ENCODE data around the gene ABR. TPM values are rescaled to one million over a fixed set of nuclear protein-coding genes. Genes with fewer than 3 reads are reported as not detected.

ABR gene
- polyA plus RNA-seq, 2 of the 4 experiments (the other 2 are of a cell fraction): 70.9 to 73.8 TPM

- no peak for TF ChIP-seq CHD4 (IDR thresholded peaks at IDR 0.05; ENCODE audit: borderline replicate concordance)
- no peak for TF ChIP-seq REST (IDR thresholded peaks at IDR 0.05)
- no peak for TF ChIP-seq FOSL2 (IDR thresholded peaks at IDR 0.05)
- TF ChIP-seq FOSL2 (CRISPR knock-in tag; IDR thresholded peaks at IDR 0.05): no peak
- no peak for TF ChIP-seq JUN (IDR thresholded peaks at IDR 0.05)
- TF ChIP-seq TP53 (CRISPR knock-in tag; IDR thresholded peaks at IDR 0.05): no peak
- TF ChIP-seq NPAS2 (CRISPR knock-in tag; IDR thresholded peaks at IDR 0.05; ENCODE audit: borderline replicate concordance): no peak
- TF ChIP-seq ZSCAN20 (CRISPR knock-in tag; IDR thresholded peaks at IDR 0.05): no peak
- no peak for TF ChIP-seq HOXA7 (CRISPR knock-in tag; IDR thresholded peaks at IDR 0.05)
- no peak for FAIRE-seq
- peak in 1 of 2 experiments; percentile 27; a peak in 1 of 6 replicates for ATAC-seq
- ChIA-PET CTCF (interaction anchor here (1.0 to 7.8 kb wide), 4 partner anchors 10 to 68 kb away, joined by 3 to 38 read pairs (median 5); no protein-coding TSS in a partner anchor), POLR2A (no interaction called here)
- DNase-seq (ENCODE audit: low read depth in 1 of 2, low spot score in 1 of 2): no peak
- Histone ChIP-seq H3K4me2 (no peak overlapping the region), H3K4me3 (no peak overlapping the region), H3K27ac (no peak overlapping the region), H3K4me1 (peaks cover 14% of the 10 kb centered on the region), H3K9me3 (no peaks in the 10 kb centered on the region)
- WGBS (ENCODE audit: missing lambda C conversion rate): 73% methylated on average over 19 of the region's 19 CpGs
Measured at GRCh38 chr17:1216217-1217088, 36.7 kb upstream of the ABR start.

- TF ChIP-seq RCOR1 (IDR thresholded peaks at IDR 0.05; ENCODE audit: low read depth, low read length): no peak
- no peaks in the 10 kb centered on the region for H3K9me3 ChIP-seq
- ATAC-seq (no peak), FAIRE-seq (no peak), DNase-seq (ENCODE audit: low read depth in 1 of 2, low spot score in 1 of 2) (no peak)
- WGBS (ENCODE audit: missing lambda C conversion rate): 58% methylated on average over 4 of the region's 4 CpGs
- POLR2A ChIA-PET: interaction anchor here (0.5 kb wide), 1 partner anchor 441 kb away, joined by 8 read pairs; no protein-coding TSS in a partner anchor
- H3K27ac ChIP-seq: peak overlapping the region in 1 of 2 experiments; percentile 51; a peak in 3 of 6 replicates
- H3K4me2 ChIP-seq: peak overlapping the region; percentile 49
- CTCF ChIA-PET: interaction anchor here (0.6 to 7.8 kb wide), 6 partner anchors 11 to 363 kb away, joined by 3 to 38 read pairs (median 4); no protein-coding TSS in a partner anchor
- peaks cover 14% of the 10 kb centered on the region for H3K4me1 ChIP-seq
- no peak overlapping the region for H3K4me3 ChIP-seq
Measured at GRCh38 chr17:1212946-1213345, 33.2 kb upstream of the ABR start.

- WGBS (ENCODE audit: missing lambda C conversion rate): 51% methylated on average over 5 of the region's 5 CpGs
- DNase-seq (ENCODE audit: low read depth in 1 of 2, low spot score in 1 of 2) (no peak), ATAC-seq (no peak), FAIRE-seq (no peak)
- ChIA-PET POLR2A (no interaction called here), CTCF (interaction anchor here (1.0 to 7.8 kb wide), 2 partner anchors 23 to 43 kb away, joined by 3 to 38 read pairs; no protein-coding TSS in a partner anchor)
- Histone ChIP-seq H3K4me3 (no peak overlapping the region), H3K4me2 (no peak overlapping the region), H3K27ac (no peak overlapping the region), H3K9me3 (no peaks in the 10 kb centered on the region), H3K4me1 (peaks cover 14% of the 10 kb centered on the region)
- TF ChIP-seq RARB (CRISPR knock-in tag; IDR thresholded peaks at IDR 0.05): no peak
- TF ChIP-seq CEBPB (IDR thresholded peaks at IDR 0.05): no peak
- no peak for TF ChIP-seq RFX5 (IDR thresholded peaks at IDR 0.05)
- TF ChIP-seq CTCF (IDR thresholded peaks at IDR 0.05): no peak
- TF ChIP-seq SREBF2 (IDR thresholded peaks at IDR 0.05): no peak
- TF ChIP-seq NFE2L2 (conservative IDR thresholded peaks at IDR 0.05; ENCODE audit: low read length): no peak
- no peak for TF ChIP-seq USF2 (IDR thresholded peaks at IDR 0.05)
- no peak for TF ChIP-seq HDAC2 (IDR thresholded peaks at IDR 0.05)
- TF ChIP-seq RAD21 (conservative IDR thresholded peaks at IDR 0.05 in 1 of 2, IDR thresholded peaks at IDR 0.05 in 1 of 2): no peak
- no peak for TF ChIP-seq EP300 (IDR thresholded peaks at IDR 0.05)
- TF ChIP-seq EHMT2 (IDR thresholded peaks at IDR 0.05; ENCODE audit: low read depth): no peak
- no peak for TF ChIP-seq ELK1 (IDR thresholded peaks at IDR 0.05; ENCODE audit: low read depth, low read length)
- no peak for TF ChIP-seq POLR2AphosphoS2 (conservative IDR thresholded peaks at IDR 0.05; ENCODE audit: low read length)
- TF ChIP-seq RCOR1 (IDR thresholded peaks at IDR 0.05; ENCODE audit: low read depth, low read length): no peak
- no peak for TF ChIP-seq TFCP2L1 (CRISPR knock-in tag; IDR thresholded peaks at IDR 0.05)
- TF ChIP-seq FOXS1 (CRISPR knock-in tag; IDR thresholded peaks at IDR 0.05): no peak
- no peak for TF ChIP-seq RNF2 (IDR thresholded peaks at IDR 0.05; ENCODE audit: borderline replicate concordance, low read depth)
Measured at GRCh38 chr17:1211287-1211686, 31.5 kb upstream of the ABR start.
